ENCODE results near the gene PTPRF.
"Not testable (repeated sequence)": the region's sequence is repeated elsewhere in the genome, so short reads cannot be mapped to it uniquely, and the experiment has no call there.

The PTPRF gene

GRCh38 chr1:43530483-43531106 is at the start of gene PTPRF:
Gene PTPRF (plus strand): TSS chr1:43530883. CDS start chr1:43545076, 14,193 bp downstream.
- peak; percentile 48 for DNase-seq
- in situ Hi-C loops (cut with MboI; ENCODE audit: low pct_unique_long_range_greater_than_20kb, low sequenced_read_pairs): no loop called here

- DNase-seq: no peak
- in situ Hi-C loops (cut with MboI; ENCODE audit: low pct_unique_long_range_greater_than_20kb, low sequenced_read_pairs): no loop called here
Measured at GRCh38 chr1:43481491-43481890, 49.2 kb upstream of the PTPRF start.

- no peak for DNase-seq
- in situ Hi-C loops (cut with MboI; ENCODE audit: low pct_unique_long_range_greater_than_20kb, low sequenced_read_pairs): no loop called here
Measured at GRCh38 chr1:43482215-43482614, 48.5 kb upstream of the PTPRF start.

DNA sequence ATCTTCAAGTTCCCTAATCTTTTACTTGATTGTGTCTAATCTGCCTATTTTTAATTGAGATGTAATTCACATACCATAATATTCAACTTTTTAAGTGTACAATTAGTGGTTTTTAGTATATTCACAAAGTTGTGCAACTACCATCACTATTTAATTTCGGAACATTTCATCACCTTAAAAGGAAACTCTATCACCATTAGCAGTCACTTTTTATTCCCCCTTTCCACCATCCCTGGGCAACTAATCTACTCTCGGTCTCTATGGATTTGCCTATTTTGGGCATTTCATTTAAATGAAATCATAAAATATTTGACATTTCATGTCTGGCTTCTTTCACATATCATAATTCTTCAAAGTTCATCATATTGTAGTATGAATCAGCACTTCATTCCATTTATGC is 46.3 kb upstream of the PTPRF start:
- in situ Hi-C loops (cut with MboI; ENCODE audit: low pct_unique_long_range_greater_than_20kb, low sequenced_read_pairs): no loop called here
- no peak for DNase-seq

DNA sequence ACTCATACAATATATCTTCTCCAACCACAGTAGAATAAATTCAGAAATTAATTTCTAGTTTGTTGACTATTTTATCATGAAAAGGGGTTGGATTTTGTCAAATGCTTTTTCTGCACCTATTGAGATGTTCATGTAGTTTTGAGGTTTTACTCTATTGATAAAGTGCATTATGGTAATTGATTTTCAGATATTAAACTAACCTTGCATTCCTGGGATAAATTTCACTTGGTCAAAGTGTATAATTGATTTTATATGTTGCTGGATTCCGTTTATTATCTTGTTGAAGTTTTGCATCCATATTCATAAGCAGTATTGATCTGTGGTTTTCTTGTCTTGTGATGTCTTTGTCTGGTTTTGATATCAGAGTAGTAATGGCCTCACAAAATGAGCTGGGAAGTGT is 42.5 kb upstream of the PTPRF start:
- no peak for DNase-seq
- in situ Hi-C loops (cut with MboI; ENCODE audit: low pct_unique_long_range_greater_than_20kb, low sequenced_read_pairs): no loop called here

GRCh38 chr1:43491061-43491460 is 39.6 kb upstream of the PTPRF start:
- DNase-seq: no peak
- in situ Hi-C loops (cut with MboI; ENCODE audit: low pct_unique_long_range_greater_than_20kb, low sequenced_read_pairs): no loop called here

- in situ Hi-C loops (cut with MboI; ENCODE audit: low pct_unique_long_range_greater_than_20kb, low sequenced_read_pairs): no loop called here
- no peak for DNase-seq
Measured at GRCh38 chr1:43492826-43493225, 37.9 kb upstream of the PTPRF start.

- no peak for DNase-seq
- in situ Hi-C loops (cut with MboI; ENCODE audit: low pct_unique_long_range_greater_than_20kb, low sequenced_read_pairs): no loop called here
Measured at GRCh38 chr1:43493661-43494450, 36.8 kb upstream of the PTPRF start.

- no peak for DNase-seq
- in situ Hi-C loops (cut with MboI; ENCODE audit: low pct_unique_long_range_greater_than_20kb, low sequenced_read_pairs): no loop called here
Measured at GRCh38 chr1:43495204-43495603, 35.5 kb upstream of the PTPRF start.

DNA sequence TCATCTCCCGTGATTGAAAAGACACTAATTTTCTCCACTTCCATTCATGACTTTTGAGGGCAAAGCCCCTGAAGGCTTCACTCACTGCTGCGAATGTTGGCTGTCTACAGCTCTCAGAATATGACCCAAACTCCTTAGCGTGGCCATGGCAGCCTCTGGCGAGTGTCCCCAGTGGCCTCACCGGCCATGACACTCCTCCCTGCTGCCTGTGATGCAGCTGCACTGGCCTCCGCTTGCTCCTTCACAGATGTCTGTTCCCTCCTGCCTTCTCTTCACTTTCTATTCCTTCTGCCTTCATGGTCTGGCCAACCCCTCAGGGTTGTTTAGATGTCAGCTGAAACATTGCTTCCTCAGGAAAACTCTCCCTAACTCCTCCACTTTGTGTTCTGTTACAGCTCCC is 30.8 kb upstream of the PTPRF start:
- no peak for DNase-seq
- in situ Hi-C loops (cut with MboI; ENCODE audit: low pct_unique_long_range_greater_than_20kb, low sequenced_read_pairs): no loop called here

GRCh38 chr1:43501806-43502205 is 28.9 kb upstream of the PTPRF start:
- in situ Hi-C loops (cut with MboI; ENCODE audit: low pct_unique_long_range_greater_than_20kb, low sequenced_read_pairs); DNase-seq: not testable (repeated sequence)

DNA sequence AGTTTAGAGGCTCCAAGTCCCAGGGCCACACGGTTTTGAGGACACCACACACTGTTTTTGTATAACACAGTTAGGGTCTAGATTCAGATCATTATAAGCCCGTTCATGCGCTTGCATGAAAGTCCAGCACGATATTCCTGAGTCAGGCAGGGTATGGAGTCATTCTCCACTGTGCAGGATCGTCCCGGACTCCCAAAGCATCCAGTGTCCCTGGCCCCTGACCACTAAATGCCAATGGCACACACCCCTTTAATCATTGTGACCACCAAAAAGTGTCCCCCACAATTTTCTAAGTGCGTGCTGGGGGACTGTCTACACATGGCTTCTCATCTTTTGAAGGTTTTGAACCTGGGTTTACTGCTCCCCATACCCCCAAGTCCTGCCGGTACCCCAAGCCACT is 27.1 kb upstream of the PTPRF start:
- in situ Hi-C loops (cut with MboI; ENCODE audit: low pct_unique_long_range_greater_than_20kb, low sequenced_read_pairs): no loop called here
- no peak for DNase-seq

DNA sequence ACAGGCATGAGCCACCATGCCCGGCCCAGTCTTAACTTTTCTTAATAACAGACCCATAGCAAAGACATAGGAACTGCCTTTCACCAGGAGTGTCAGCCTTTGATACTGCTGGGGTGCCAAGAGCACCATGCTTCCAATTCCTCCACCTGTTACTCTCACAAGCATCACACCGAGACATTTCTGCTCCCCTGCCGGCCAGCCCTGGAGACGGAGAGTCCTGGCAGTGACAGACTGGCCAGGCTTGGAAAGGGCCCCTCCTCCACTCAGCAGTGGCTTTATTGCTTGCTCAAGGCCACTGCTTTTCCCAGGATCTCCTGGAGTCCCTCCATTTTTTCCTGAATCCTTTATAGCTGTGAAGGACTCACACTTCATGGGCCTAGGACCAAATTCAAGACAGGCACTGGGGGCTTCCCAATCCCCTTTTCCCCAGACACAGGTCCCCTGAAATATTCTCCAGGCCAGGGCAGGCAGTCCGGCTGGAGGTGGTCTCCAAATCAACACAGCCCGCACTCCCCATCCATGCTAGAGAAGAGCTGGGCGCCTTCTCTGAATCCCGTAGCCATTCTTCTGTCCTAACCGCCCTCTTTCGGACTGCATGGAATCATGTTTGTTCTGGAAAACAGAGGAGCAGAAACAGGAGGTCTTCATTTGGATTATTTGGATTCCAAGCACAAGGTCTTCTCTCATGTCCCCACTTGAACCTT is 25.5 kb upstream of the PTPRF start:
- in situ Hi-C loops (cut with MboI; ENCODE audit: low pct_unique_long_range_greater_than_20kb, low sequenced_read_pairs): no loop called here
- no peak for DNase-seq

GRCh38 chr1:43506233-43506632 is 24.4 kb upstream of the PTPRF start:
- no peak for DNase-seq
- in situ Hi-C loops (cut with MboI; ENCODE audit: low pct_unique_long_range_greater_than_20kb, low sequenced_read_pairs): no loop called here

GRCh38 chr1:43507296-43508295 is 23.1 kb upstream of the PTPRF start:
- in situ Hi-C loops (cut with MboI; ENCODE audit: low pct_unique_long_range_greater_than_20kb, low sequenced_read_pairs): no loop called here
- no peak for DNase-seq

DNA sequence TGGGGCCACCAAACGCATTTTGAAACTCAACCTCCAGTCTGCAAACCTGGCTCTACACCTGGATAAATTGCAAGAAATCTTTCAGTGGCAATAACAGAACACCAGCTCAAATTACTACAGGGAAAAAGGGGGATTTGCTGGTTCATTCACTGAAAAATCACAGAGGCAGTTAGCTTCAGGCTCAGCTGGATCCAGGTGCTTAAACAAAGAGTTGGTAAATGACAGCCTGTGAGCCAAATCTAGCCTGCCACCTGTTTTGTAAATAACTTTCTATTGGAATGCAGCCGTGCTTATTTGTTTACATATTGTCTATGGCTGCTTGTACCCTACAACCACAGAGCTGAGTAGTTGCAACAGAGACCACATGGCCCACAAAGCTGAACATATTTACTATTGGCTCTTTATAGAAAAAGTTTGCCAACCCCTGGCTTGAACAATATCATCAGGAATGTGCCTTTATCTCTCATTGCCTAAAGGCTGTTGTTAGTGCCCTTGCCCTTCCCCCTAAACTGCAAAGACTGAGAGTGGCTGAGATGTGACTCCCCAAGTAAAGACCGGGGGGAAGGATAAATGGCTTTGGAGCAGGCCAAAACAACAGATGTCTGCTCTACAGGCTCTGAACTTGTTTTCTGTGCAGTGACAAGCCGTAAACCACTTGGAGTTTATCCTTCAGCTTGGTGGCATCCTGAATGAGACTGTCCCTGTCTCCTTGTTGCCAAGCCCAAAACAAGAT is 21.5 kb upstream of the PTPRF start:
- no peak for DNase-seq
- in situ Hi-C loops (cut with MboI; ENCODE audit: low pct_unique_long_range_greater_than_20kb, low sequenced_read_pairs): no loop called here

GRCh38 chr1:43509740-43510375 is 20.8 kb upstream of the PTPRF start:
- in situ Hi-C loops (cut with MboI; ENCODE audit: low pct_unique_long_range_greater_than_20kb, low sequenced_read_pairs): no loop called here

GRCh38 chr1:43510621-43511020 is 20.1 kb upstream of the PTPRF start:
- no peak for DNase-seq
- in situ Hi-C loops (cut with MboI; ENCODE audit: low pct_unique_long_range_greater_than_20kb, low sequenced_read_pairs): no loop called here

More at GRCh38 chr1:43509740-43510375, 20.8 kb upstream of the PTPRF start:
- no peak for DNase-seq
